Lower lobe of right lung (tissue), 2 donors: ENCODE results near the gene UBE4A. TPM values are rescaled to one million over a fixed set of nuclear protein-coding genes. Genes with fewer than 3 reads are reported as not detected.

Experiments used
- ATAC-seq, 2 donors: fragments of 200-7000 bp; cut with Tn5 transposase; one replicate each; pipeline ENCODE4 v1.9.1; 2020 to 2022; ENCODE audit warnings: mild to moderate bottlenecking in 2 of 2, moderate library complexity in 2 of 2
- DNase-seq: peaks from one replicate; pipeline ENCODE4 v3.0.0-alpha.2; 2020
- H3K27ac ChIP-seq: fragments of 200-600 bp; one replicate; pipeline ENCODE4 v1.8.0; 2022
- H3K27me3 ChIP-seq: fragments of 200-600 bp; one replicate; pipeline ENCODE4 v1.8.0; 2022; ENCODE audit warnings: low read depth
- H3K36me3 ChIP-seq: fragments of 200-600 bp; one replicate; pipeline ENCODE4 v1.8.0; 2022; ENCODE audit warnings: mild to moderate bottlenecking
- H3K4me1 ChIP-seq: fragments of 200-600 bp; one replicate; pipeline ENCODE4 v1.8.0; 2022
- H3K4me3 ChIP-seq: fragments of 200-600 bp; one replicate; pipeline ENCODE4 v1.8.0; 2022; ENCODE audit warnings: mild to moderate bottlenecking
- H3K9me3 ChIP-seq: fragments of 200-600 bp; one replicate; pipeline ENCODE4 v1.8.0; 2022
- intact Hi-C: fragments of 100-400 bp; cut with DNase I; formaldehyde crosslinking; loops from one replicate; pipeline ENCODE4 v1.11.0; 2022
- total RNA-seq: library from RNA; stranded (reverse); fragmentation: NEBNext Ultra II Directional; extraction: Animal tissue kit (Norgen Biotek cat#: 25700); gene quantifications from one replicate; pipeline ENCODE4 v1.2.1, GENCODE V29; 2021
- TF ChIP-seq, protein P1 (sequence below): fragments of 200-600 bp; IDR thresholded peaks from one replicate; pipeline ENCODE4 v1.8.0; 2022; ENCODE audit warnings: antibody characterized with exemption, mild to moderate bottlenecking
- donor health status: DM: no; HTN: yes; CAD: no; lungs with severe emphysema.

UBE4A gene
- total RNA-seq, 1 donor from 2014 or later: 40.8 TPM

DNA sequence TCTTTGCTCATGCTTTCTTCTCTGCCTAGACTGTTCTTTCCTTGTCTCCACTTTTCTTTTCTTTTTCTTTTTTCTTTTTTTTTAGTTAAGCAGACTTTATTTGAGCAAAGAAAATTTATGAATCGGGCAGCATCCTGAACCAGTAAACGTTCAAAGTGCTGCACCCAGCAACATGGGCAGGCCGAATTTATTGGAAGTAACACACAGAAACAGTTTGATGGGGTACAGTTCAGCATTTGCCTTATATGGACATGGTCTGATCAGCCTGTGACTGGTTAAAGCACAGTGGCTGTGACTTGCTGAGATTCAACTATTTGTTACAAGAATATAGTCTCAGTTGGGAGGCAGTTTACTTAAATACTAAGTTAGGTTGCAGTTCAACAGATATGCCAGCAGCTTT is 38.9 kb upstream of the UBE4A start:
- TF ChIP-seq, protein P1, sequence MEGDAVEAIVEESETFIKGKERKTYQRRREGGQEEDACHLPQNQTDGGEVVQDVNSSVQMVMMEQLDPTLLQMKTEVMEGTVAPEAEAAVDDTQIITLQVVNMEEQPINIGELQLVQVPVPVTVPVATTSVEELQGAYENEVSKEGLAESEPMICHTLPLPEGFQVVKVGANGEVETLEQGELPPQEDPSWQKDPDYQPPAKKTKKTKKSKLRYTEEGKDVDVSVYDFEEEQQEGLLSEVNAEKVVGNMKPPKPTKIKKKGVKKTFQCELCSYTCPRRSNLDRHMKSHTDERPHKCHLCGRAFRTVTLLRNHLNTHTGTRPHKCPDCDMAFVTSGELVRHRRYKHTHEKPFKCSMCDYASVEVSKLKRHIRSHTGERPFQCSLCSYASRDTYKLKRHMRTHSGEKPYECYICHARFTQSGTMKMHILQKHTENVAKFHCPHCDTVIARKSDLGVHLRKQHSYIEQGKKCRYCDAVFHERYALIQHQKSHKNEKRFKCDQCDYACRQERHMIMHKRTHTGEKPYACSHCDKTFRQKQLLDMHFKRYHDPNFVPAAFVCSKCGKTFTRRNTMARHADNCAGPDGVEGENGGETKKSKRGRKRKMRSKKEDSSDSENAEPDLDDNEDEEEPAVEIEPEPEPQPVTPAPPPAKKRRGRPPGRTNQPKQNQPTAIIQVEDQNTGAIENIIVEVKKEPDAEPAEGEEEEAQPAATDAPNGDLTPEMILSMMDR: no peak
- Histone ChIP-seq H3K27me3 (no peaks in the 10 kb centered on the region), H3K4me3 (no peak overlapping the region), H3K27ac (peak overlapping the region; percentile 76), H3K4me1 (peaks cover 59% of the 10 kb centered on the region), H3K9me3 (no peaks in the 10 kb centered on the region), H3K36me3 (no peaks in the 10 kb centered on the region)
- DNase-seq: no peak
- intact Hi-C loops: no loop called here
- no peak for ATAC-seq

DNA sequence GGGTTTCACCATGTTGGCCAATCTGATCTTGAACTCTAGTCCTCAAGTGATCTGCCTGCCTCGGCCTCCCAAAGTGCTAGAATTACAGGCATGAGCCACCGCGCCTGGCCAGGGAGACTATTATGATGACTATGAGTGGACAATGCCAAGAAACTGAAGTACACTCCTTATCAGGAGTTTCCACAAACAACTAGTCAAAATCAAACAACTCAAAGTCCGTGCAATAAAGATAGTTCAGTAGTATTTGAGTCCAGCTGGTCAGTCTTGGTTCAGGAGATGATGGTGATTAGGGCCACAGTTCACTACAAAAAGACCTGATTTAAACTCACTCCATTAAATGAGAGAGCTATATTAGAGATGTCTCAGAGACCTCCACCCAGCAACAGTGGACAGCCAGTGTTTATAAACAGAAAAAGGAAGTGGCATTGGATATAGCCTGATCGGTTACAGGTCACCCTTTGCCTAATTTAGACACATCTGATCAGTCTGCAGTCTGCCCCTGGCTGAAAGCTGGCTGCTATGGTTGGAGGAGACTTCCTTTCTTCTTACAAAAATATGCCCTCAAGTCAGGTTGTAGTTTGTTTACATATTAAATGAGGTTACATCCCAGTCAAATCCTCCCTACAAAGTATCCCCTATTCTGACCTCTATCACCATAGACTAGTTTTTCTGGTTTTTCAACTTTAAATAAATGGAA is 37.9 kb upstream of the UBE4A start:
- DNase-seq: no peak
- Histone ChIP-seq H3K9me3 (no peaks in the 10 kb centered on the region), H3K4me3 (no peak overlapping the region), H3K27ac (peak overlapping the region; percentile 76), H3K4me1 (peaks cover 49% of the 10 kb centered on the region), H3K27me3 (no peaks in the 10 kb centered on the region), H3K36me3 (no peaks in the 10 kb centered on the region)
- TF ChIP-seq, protein P1: no peak
- intact Hi-C loops: no loop called here
- ATAC-seq: peak; percentile 38 to 68

DNA sequence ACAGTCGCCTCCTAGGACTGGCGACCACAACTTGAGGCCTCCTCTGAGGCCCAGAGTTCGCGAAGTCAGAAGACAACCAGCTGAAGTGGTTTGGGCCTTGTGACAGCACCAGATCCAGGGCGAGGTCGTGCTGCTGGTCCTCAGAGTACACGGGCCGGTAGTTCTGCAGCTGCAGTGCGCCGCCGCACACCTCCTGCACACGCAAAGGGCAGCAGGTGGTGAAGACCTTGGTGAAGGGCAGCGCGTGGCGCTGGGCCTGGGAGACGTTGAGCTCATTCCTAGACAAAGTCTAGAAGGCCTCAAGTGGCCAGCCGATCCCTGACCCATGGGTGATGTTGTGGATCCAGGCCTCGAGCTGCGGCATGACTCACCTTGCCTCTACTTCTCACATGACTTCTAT is 36.7 kb upstream of the UBE4A start:
- no peak for DNase-seq
- Histone ChIP-seq H3K27me3 (no peaks in the 10 kb centered on the region), H3K4me1 (peaks cover 37% of the 10 kb centered on the region), H3K9me3 (no peaks in the 10 kb centered on the region), H3K36me3 (no peaks in the 10 kb centered on the region), H3K4me3 (no peak overlapping the region), H3K27ac (peak overlapping the region; percentile 65)
- TF ChIP-seq, protein P1: no peak
- no peak for ATAC-seq
- intact Hi-C loops: no loop called here

DNA sequence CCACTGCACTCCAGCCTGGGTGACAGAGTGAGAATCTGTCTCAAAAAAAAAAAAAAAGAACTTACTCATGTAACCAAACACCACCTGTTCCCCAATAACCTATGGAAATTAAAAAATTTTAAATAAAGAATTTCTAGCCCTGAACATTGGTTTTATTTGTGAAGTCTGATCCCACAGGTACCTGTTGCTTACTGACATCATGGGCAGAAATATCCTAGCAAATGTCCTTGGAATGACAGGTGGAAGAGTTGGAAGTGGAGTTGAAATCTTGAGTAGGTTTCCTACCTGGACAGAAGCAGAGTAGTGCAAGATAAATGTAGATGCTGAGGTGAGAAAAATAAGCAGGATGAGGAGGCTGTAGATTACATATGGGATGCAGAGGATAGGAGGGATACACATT is 34.1 kb upstream of the UBE4A start:
- H3K4me1 ChIP-seq: peaks cover 12% of the 10 kb centered on the region
- no peak overlapping the region for H3K27ac ChIP-seq
- H3K27me3 ChIP-seq: no peaks in the 10 kb centered on the region
- no peaks in the 10 kb centered on the region for H3K9me3 ChIP-seq
- TF ChIP-seq, protein P1: no peak
- H3K4me3 ChIP-seq: no peak overlapping the region
- intact Hi-C loops: no loop called here
- no peaks in the 10 kb centered on the region for H3K36me3 ChIP-seq
- ATAC-seq: no peak
- DNase-seq: no peak

GRCh38 chr11:118328745-118329144 is 30.7 kb upstream of the UBE4A start:
- intact Hi-C loops: no loop called here
- ATAC-seq (no peak), DNase-seq (no peak)
- Histone ChIP-seq H3K4me1 (no peaks in the 10 kb centered on the region), H3K9me3 (no peaks in the 10 kb centered on the region), H3K27me3 (no peaks in the 10 kb centered on the region), H3K27ac (no peak overlapping the region), H3K36me3 (no peaks in the 10 kb centered on the region), H3K4me3 (no peak overlapping the region)
- TF ChIP-seq, protein P1: no peak
